ENCODE results near the gene WIPI1.

- TF ChIP-seq, protein P1, sequence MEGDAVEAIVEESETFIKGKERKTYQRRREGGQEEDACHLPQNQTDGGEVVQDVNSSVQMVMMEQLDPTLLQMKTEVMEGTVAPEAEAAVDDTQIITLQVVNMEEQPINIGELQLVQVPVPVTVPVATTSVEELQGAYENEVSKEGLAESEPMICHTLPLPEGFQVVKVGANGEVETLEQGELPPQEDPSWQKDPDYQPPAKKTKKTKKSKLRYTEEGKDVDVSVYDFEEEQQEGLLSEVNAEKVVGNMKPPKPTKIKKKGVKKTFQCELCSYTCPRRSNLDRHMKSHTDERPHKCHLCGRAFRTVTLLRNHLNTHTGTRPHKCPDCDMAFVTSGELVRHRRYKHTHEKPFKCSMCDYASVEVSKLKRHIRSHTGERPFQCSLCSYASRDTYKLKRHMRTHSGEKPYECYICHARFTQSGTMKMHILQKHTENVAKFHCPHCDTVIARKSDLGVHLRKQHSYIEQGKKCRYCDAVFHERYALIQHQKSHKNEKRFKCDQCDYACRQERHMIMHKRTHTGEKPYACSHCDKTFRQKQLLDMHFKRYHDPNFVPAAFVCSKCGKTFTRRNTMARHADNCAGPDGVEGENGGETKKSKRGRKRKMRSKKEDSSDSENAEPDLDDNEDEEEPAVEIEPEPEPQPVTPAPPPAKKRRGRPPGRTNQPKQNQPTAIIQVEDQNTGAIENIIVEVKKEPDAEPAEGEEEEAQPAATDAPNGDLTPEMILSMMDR (IDR thresholded peaks at IDR 0.05; ENCODE audit: insufficient read depth, low read length) = no peak
- no peak for TF ChIP-seq POLR2AphosphoS5 (IDR thresholded peaks at IDR 0.05; ENCODE audit: low read depth)
- TF ChIP-seq SPI1 (IDR thresholded peaks at IDR 0.05; ENCODE audit: borderline replicate concordance, low read depth) = no peak
- TF ChIP-seq, protein P2, sequence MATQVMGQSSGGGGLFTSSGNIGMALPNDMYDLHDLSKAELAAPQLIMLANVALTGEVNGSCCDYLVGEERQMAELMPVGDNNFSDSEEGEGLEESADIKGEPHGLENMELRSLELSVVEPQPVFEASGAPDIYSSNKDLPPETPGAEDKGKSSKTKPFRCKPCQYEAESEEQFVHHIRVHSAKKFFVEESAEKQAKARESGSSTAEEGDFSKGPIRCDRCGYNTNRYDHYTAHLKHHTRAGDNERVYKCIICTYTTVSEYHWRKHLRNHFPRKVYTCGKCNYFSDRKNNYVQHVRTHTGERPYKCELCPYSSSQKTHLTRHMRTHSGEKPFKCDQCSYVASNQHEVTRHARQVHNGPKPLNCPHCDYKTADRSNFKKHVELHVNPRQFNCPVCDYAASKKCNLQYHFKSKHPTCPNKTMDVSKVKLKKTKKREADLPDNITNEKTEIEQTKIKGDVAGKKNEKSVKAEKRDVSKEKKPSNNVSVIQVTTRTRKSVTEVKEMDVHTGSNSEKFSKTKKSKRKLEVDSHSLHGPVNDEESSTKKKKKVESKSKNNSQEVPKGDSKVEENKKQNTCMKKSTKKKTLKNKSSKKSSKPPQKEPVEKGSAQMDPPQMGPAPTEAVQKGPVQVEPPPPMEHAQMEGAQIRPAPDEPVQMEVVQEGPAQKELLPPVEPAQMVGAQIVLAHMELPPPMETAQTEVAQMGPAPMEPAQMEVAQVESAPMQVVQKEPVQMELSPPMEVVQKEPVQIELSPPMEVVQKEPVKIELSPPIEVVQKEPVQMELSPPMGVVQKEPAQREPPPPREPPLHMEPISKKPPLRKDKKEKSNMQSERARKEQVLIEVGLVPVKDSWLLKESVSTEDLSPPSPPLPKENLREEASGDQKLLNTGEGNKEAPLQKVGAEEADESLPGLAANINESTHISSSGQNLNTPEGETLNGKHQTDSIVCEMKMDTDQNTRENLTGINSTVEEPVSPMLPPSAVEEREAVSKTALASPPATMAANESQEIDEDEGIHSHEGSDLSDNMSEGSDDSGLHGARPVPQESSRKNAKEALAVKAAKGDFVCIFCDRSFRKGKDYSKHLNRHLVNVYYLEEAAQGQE (IDR thresholded peaks at IDR 0.05; ENCODE audit: insufficient replicate concordance, low read depth) = no peak
- TF ChIP-seq GABPA (IDR thresholded peaks at IDR 0.05; ENCODE audit: low read depth) = no peak
Observed at GRCh38 chr17:68450391-68450790, 6.9 kb downstream of the WIPI1 start.

Data from HL-60 (cell line).